AG09309 (cell line): ENCODE results near the gene RGS2.

Experiments
- DNase-seq: peaks from one replicate; pipeline ENCODE4 v3.0.0-alpha.2; 2010; ENCODE audit warnings: low read depth
- H3K4me3 ChIP-seq: 2 replicates; pipeline ENCODE4 v1.5.1; 2011; ENCODE audit warnings: mild to moderate bottlenecking, low read depth, low read length, moderate library complexity; ENCODE audit not compliant: control insufficient read depth
- TF ChIP-seq, protein P1 (sequence below): IDR thresholded peaks from 2 replicates; pipeline ENCODE4 v1.5.1; 2011; ENCODE audit warnings: mild to moderate bottlenecking, low read depth, low read length, inconsistent platforms; ENCODE audit not compliant: insufficient read depth, control insufficient read depth; ENCODE audit errors: missing control alignments

Gene RGS2

DNA sequence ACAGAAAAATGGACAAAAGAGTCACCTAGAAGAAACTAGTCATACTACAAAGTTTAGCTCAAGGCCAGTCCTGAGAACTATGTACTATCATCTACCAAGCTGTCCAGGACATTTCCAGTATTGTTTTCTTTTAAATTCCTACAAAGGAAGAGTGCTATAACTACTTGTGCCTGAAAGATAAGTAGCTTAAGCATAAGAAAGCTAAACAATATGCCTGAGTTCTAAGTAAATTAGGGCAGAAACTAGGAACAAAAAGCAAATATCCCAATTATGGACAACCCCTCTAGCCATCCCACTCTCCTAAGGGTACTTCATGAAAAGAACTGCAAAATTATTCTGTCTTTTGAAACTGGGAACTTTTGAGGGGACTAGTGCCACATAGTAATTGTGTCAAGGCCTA is 5.3 kb upstream of the RGS2 start:
- no peak for DNase-seq
- TF ChIP-seq, protein P1, sequence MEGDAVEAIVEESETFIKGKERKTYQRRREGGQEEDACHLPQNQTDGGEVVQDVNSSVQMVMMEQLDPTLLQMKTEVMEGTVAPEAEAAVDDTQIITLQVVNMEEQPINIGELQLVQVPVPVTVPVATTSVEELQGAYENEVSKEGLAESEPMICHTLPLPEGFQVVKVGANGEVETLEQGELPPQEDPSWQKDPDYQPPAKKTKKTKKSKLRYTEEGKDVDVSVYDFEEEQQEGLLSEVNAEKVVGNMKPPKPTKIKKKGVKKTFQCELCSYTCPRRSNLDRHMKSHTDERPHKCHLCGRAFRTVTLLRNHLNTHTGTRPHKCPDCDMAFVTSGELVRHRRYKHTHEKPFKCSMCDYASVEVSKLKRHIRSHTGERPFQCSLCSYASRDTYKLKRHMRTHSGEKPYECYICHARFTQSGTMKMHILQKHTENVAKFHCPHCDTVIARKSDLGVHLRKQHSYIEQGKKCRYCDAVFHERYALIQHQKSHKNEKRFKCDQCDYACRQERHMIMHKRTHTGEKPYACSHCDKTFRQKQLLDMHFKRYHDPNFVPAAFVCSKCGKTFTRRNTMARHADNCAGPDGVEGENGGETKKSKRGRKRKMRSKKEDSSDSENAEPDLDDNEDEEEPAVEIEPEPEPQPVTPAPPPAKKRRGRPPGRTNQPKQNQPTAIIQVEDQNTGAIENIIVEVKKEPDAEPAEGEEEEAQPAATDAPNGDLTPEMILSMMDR: no peak
- no peak overlapping the region for H3K4me3 ChIP-seq

DNA sequence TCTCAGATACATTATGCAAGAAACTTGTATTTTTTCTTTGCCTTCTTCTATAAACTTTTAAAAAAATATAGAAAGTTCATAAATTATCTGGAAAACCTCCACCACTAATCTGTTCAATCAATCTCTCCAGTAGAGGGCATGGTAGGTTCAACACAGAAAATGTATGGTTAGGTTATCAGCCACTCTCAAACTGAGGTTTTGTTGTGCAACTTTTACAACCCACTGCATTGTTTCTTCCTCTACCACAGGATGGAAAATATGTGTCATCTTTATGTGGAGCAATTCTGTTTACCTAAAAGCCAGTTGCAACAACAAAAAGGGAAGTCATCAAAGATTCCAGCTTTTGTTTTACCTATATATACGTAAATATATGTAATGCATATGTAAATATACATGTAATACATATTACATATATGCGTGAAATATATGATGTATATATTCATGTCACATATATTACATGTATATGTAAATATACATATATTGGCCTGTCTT is 3.0 kb upstream of the RGS2 start:
- DNase-seq: peak; percentile 92
- no peak overlapping the region for H3K4me3 ChIP-seq
- TF ChIP-seq, protein P1: peak; percentile 55

DNA sequence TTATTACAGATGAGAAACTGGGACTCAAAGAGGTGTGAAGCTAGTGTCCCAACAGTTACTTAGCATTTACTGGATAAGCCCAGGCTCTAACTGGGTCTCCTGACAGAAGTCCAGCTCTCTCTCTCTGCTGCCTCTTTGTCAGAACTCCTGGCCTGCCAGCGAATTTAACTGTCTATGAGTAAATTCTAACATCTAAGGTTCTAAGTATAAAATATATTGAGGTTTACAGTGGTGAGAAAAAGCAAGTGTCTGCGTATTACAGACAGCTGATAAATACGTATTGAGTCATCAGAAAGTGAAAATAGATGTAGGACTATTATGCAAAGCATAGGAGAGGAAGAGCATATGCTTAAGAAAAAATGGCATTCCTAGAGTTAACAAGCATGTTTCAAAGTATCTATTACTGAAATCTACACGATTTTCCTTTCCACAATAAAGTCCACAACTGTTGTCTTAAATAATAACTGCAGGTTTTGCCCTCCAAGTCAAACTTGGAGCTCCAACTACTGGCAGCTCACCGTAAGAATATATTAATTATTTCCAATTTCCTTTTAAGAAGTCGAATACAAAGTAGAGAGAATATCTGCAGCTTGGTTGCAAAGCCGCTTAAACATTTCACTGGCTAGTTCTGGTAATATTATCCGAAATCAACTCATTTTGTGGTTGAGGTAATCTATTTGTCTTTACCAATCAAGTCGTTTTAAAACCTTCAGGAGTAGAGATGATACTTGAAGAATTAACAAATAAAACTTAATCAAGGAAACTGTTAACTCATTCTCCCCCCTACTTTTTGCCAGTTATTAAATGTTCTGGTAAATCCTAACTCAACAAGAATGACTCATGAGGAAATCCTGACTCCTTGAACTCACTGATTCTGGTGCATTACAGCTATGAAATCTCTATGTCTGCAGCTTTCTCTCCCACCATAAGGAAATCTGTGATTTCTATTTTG is 1.4 kb upstream of the RGS2 start:
- TF ChIP-seq, protein P1: peak; percentile 23
- no peak for DNase-seq
- peak overlapping the region; percentile 97; the same call in 1 of the 2 replicates for H3K4me3 ChIP-seq

DNA sequence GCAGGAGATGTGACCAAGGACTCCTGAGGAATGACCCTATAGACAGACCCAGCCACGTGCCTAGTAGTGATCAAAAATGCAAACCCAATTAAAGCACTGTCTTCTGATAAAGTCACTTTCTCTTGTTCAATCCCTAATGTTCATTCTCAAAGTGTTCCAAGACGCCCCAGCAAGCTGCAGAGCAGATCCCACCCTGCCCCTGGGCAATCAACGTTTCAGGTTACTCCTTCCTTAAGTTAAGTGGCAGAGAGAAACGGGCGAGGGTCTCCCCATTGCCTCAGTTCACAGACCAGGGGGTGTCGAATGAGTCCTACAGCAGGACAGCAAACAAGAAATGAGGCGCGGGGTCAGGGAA is 699 bp upstream of the RGS2 start:
- no peak for DNase-seq
- TF ChIP-seq, protein P1: no peak
- H3K4me3 ChIP-seq: peak overlapping the region; percentile 97

DNA sequence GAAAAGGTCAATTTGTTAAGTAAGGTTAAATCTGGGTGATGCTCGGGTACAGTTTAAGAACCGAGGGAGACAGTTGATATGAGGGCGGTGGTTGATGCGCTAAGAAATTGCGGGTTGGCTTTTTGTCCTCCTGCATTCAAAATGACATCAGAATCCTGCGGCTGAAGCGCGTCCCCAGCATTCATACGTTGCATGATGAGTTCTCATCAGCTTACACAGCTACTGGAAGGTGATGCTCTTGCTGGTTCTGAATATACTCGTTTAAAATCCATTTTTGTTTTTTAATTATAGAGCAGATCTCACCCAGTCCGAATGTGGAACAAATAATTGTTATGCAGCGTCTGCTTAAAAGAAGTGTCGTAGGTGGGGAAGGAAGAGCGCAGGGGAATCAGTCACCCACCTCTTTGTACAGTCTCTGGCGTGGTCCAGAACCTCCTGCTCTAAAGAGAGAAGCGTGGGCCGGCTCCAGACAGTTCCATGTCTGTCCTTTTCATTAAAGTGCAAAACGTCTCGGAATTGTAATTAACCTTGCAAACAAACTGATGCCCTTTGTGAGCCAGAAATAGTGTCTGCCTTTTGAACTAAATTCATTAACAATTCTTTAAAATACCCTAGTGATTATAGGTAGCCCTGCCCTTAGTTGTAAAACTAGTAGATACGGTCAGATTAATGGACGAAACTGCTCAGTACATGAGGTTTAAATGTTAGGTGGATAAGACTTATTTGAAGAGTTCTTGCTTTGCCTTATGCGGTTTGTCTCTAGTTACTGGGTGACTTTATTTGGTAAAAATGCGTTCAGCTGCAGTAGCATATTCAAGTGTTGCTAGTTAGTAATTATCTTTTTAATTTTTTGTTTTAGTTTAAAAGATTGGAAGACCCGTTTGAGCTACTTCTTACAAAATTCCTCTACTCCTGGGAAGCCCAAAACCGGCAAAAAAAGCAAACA is 741 bp downstream of the RGS2 start:
- DNase-seq: no peak
- TF ChIP-seq, protein P1: no peak
- H3K4me3 ChIP-seq: peak overlapping the region; percentile 97

DNA sequence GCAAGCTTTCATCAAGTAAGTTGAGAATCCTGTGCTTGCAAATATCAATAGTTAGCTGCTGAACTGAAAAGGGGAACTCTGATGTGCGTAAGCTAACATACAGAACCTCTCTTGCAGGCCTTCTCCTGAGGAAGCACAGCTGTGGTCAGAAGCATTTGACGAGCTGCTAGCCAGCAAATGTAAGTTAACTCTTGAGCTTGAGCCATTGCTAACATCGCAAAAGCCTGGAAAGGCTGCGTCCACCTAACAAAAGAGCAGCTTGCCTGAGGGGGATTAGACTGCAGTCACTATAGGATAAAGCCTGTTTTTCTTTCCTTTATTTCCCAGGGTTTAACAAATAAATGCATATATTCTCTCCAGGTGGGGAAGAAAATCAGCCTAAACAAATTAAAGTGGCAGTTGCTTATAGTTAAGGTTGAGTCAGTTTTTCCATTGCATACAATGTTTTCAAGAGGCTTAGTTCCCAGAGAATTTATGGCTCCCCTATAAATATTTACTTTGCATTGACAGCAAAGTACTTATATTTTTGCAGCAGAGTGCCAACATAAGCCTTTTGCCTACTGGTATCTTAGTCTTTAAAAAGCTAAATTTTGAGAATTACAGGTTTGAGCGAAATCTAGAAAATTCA is 1.5 kb downstream of the RGS2 start:
- H3K4me3 ChIP-seq: peak overlapping the region; percentile 97
- DNase-seq: no peak
- TF ChIP-seq, protein P1: no peak
